ENCODE data around the gene ALOX12B. TPM values are rescaled to one million over a fixed set of nuclear protein-coding genes. Genes with fewer than 3 reads are reported as not detected.
"Not testable (repeated sequence)": the region's sequence is repeated elsewhere in the genome, so short reads cannot be mapped to it uniquely, and the experiment has no call there.

The ALOX12B gene
- total RNA-seq, 4 donors from 2014 or later: 0.83 TPM; not detected in 3

GRCh38 chr17:8108972-8109660, 21.6 kb upstream of the ALOX12B start:
- Histone ChIP-seq H3K4me3 (no peak overlapping the region), H3K27ac (no peak overlapping the region), H3K4me1 (peaks cover 0 to 9% (median 4%) of the 10 kb centered on the region in 4 donors), H3K27me3 (peaks cover 0 to 15% of the 10 kb centered on the region in 2 donors), H3K36me3 (no peaks in the 10 kb centered on the region), H3K9me3 (no peaks in the 10 kb centered on the region)
- DNase-seq: no peak
- no peak for TF ChIP-seq CTCF (IDR thresholded peaks at IDR 0.05)
- TF ChIP-seq POLR2A (IDR thresholded peaks at IDR 0.05): no peak

- not testable (repeated sequence) for H3K4me1 ChIP-seq, H3K9me3 ChIP-seq, H3K36me3 ChIP-seq, H3K27ac ChIP-seq, DNase-seq, H3K4me3 ChIP-seq
- H3K27me3 ChIP-seq: peaks cover 0 to 11% of the 10 kb centered on the region in 2 donors
These were observed 19.5 kb upstream of the ALOX12B start for GRCh38 chr17:8106980-8107379.

DNA sequence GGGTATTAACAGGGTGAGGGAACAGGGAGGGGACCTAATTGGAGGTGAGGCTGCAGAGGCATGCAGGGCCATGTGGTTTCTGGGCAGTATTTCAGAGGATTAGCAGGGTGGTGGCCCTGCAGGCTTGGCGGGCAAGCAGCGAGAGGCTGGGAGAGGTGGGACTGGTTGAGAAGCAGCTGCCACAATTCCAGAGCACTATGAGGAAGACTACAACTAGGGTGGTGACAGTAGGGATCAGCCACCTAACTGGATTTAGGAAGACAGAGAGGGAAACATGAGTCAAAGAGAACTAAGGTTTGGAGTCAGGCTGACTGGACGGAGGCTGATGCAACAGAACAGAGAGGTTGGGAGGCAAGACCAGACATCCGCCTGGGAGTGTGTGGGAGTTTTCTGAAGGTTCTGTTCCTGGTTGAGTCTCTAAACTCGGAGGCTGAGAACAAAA, 18.5 kb upstream of the ALOX12B start:
- Histone ChIP-seq H3K4me1 (peaks cover 0 to 9% (median 4%) of the 10 kb centered on the region in 4 donors), H3K36me3 (no peaks in the 10 kb centered on the region), H3K4me3 (no peak overlapping the region), H3K27me3 (peaks cover 0 to 9% of the 10 kb centered on the region in 2 donors), H3K27ac (no peak overlapping the region), H3K9me3 (no peaks in the 10 kb centered on the region)
- no peak for DNase-seq
- TF ChIP-seq POLR2A (IDR thresholded peaks at IDR 0.05) (no peak), CTCF (IDR thresholded peaks at IDR 0.05) (no peak)

DNA sequence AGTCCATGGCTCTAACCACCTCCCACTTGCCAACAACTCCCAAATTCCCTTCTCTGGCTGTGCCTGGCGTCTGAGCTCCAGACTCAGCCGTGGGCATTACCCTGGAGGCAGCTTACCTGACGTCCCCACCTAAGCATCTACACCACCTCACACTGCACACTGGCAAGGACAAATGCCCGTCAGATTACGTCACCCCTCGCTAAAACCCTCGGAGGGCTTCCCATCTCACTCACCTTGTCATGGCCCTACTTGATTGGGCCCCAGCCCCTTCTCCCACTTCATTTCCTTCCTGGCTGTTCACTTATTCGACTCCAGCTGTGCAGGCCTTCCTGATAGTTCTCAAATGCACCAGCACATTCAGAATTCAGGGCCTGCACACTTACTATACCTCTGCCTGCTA, 17.4 kb upstream of the ALOX12B start:
- no peak overlapping the region for H3K27ac ChIP-seq

DNA sequence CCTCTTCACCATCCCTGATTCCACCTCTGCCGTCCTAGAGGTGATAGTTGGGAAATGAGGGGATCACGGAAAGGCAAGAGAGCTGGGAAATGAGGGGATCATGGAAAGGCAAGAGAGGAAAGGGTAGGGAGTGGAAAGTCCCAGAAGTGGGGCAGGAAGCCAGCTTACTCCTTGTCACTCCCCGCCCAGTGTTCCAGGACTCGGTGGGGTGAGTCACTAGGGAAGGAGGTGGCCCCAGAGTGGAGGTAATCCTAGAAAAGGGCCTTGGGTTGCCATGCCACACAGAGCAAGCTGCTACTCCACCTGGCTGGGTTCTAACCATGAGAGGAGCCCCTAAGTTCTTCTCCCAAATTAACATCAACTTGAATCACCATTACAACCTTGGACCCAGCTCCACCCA, 16.0 kb upstream of the ALOX12B start:
- H3K27ac ChIP-seq: no peak overlapping the region
- no peaks in the 10 kb centered on the region for H3K27me3 ChIP-seq
- no peak overlapping the region for H3K4me3 ChIP-seq
- no peaks in the 10 kb centered on the region for H3K9me3 ChIP-seq
- DNase-seq: no peak
- no peaks in the 10 kb centered on the region for H3K4me1 ChIP-seq
- H3K36me3 ChIP-seq: no peaks in the 10 kb centered on the region
- TF ChIP-seq CTCF (IDR thresholded peaks at IDR 0.05) (no peak), POLR2A (IDR thresholded peaks at IDR 0.05) (no peak)

More for the DNA sequence above, 17.4 kb upstream of the ALOX12B start:
- TF ChIP-seq POLR2A (IDR thresholded peaks at IDR 0.05) (no peak), CTCF (IDR thresholded peaks at IDR 0.05) (no peak)
- no peaks in the 10 kb centered on the region for H3K36me3 ChIP-seq
- H3K9me3 ChIP-seq: no peaks in the 10 kb centered on the region
- H3K27me3 ChIP-seq: peaks cover 0 to 4% of the 10 kb centered on the region in 2 donors
- no peak for DNase-seq
- H3K4me3 ChIP-seq: no peak overlapping the region
- H3K4me1 ChIP-seq: peaks cover 0 to 4% (median 2%) of the 10 kb centered on the region in 4 donors

GRCh38 chr17:8101721-8102120, 14.2 kb upstream of the ALOX12B start:
- Histone ChIP-seq H3K36me3 (no peaks in the 10 kb centered on the region), H3K4me3 (no peak overlapping the region), H3K27ac (no peak overlapping the region), H3K4me1 (no peaks in the 10 kb centered on the region), H3K9me3 (no peaks in the 10 kb centered on the region), H3K27me3 (no peaks in the 10 kb centered on the region)
- DNase-seq: no peak
- no peak for TF ChIP-seq POLR2A (IDR thresholded peaks at IDR 0.05)
- TF ChIP-seq CTCF (IDR thresholded peaks at IDR 0.05): no peak
